HEK293T (cell line): ENCODE measurements around the gene DENND11.
A peak's percentile ranks its signal among the peaks of the same experiment; 100 is the strongest.

Experiments
- CTCF ChIA-PET: fragments of 350-600 bp; formaldehyde crosslinking; extraction: SDS; loops from one replicate; lab custom pipeline; 2021; ENCODE audit warnings: antibody characterized with exemption, inconsistent platforms; lab: Yijun Ruan, JAX
- POLR2A ChIA-PET: fragments of 350-600 bp; formaldehyde crosslinking; extraction: SDS; loops from one replicate; lab custom pipeline; 2020; ENCODE audit warnings: antibody characterized with exemption, inconsistent platforms; lab: Yijun Ruan, JAX
- DNase-seq: peaks from one replicate; pipeline ENCODE4 v3.0.0; 2012; ENCODE audit warnings: mixed read lengths; ENCODE audit errors: extremely low spot score
- ARNT ChIP-seq: fragments of 450-650 bp; IDR thresholded peaks from 2 replicates; pipeline ENCODE4 v1.6.1; 2017; ENCODE audit warnings: mild to moderate bottlenecking
- BHLHE40 ChIP-seq: fragments of 450-650 bp; IDR thresholded peaks from 2 replicates; pipeline ENCODE4 v1.6.1; 2016; ENCODE audit warnings: mild to moderate bottlenecking, moderate library complexity, borderline replicate concordance
- CTBP1 ChIP-seq: fragments of 450-650 bp; IDR thresholded peaks from 2 replicates; pipeline ENCODE4 v1.6.1; 2016; ENCODE audit warnings: borderline replicate concordance
- ELF4 ChIP-seq: fragments of 450-650 bp; IDR thresholded peaks from 2 replicates; pipeline ENCODE4 v1.6.1; 2017; ENCODE audit warnings: antibody characterized with exemption
- FOXA1 ChIP-seq: fragments of 450-650 bp; IDR thresholded peaks from 2 replicates; pipeline ENCODE4 v1.6.1; 2016; ENCODE audit warnings: mild to moderate bottlenecking
- FOXK2 ChIP-seq: fragments of 450-650 bp; IDR thresholded peaks from 2 replicates; pipeline ENCODE4 v1.6.1; 2016; ENCODE audit warnings: mild to moderate bottlenecking
- FOXM1 ChIP-seq: fragments of 450-650 bp; IDR thresholded peaks from 2 replicates; pipeline ENCODE4 v1.6.1; 2017; ENCODE audit warnings: mild to moderate bottlenecking, borderline replicate concordance
- HDGF ChIP-seq: fragments of 450-650 bp; IDR thresholded peaks from 2 replicates; pipeline ENCODE4 v1.6.1; 2017; ENCODE audit warnings: antibody characterized with exemption, borderline replicate concordance
- L3MBTL2 ChIP-seq: fragments of 450-650 bp; conservative IDR thresholded peaks from 2 replicates; pipeline ENCODE4 v1.6.1; 2016; ENCODE audit warnings: mild to moderate bottlenecking
- LEF1 ChIP-seq: fragments of 450-650 bp; IDR thresholded peaks from 2 replicates; pipeline ENCODE4 v1.6.1; 2017; ENCODE audit warnings: mild to moderate bottlenecking, borderline replicate concordance
- NFRKB ChIP-seq: fragments of 450-650 bp; IDR thresholded peaks from 2 replicates; pipeline ENCODE4 v1.6.1; 2016; ENCODE audit warnings: mild to moderate bottlenecking, moderate library complexity
- SP1 ChIP-seq: fragments of 450-650 bp; IDR thresholded peaks from 2 replicates; pipeline ENCODE4 v1.6.1; 2017
- SUZ12 ChIP-seq: fragments of 450-650 bp; IDR thresholded peaks from 2 replicates; pipeline ENCODE4 v1.6.1; 2016; ENCODE audit warnings: mild to moderate bottlenecking
- TARDBP ChIP-seq: fragments of 450-650 bp; IDR thresholded peaks from 2 replicates; pipeline ENCODE4 v1.6.1; 2016
- ZNF384 ChIP-seq: fragments of 450-650 bp; IDR thresholded peaks from 2 replicates; pipeline ENCODE4 v1.6.1; 2016
- TF ChIP-seq, protein P1 (sequence below): fragments of 450-650 bp; IDR thresholded peaks from 2 replicates; pipeline ENCODE4 v1.6.1; 2016

Gene DENND11, protein sequence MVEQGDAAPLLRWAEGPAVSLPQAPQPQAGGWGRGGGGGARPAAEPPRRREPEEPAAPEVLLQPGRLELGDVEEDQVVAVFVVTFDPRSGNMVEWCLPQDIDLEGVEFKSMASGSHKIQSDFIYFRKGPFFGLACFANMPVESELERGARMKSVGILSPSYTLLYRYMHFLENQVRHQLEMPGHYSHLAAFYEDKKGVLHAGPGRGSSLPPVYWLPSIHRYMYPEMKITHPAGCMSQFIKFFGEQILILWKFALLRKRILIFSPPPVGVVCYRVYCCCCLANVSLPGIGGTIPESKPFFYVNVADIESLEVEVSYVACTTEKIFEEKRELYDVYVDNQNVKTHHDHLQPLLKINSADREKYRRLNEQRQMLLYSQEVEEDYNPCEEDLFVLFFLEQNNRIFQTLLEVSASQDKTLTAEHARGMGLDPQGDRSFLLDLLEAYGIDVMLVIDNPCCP

GRCh38 chr7:141702047-141702567 is at the start of gene DENND11:
TSS of gene DENND11 (minus strand) at chr7:141702166. CDS start at chr7:141702153, 13 bp downstream.
- POLR2A ChIA-PET = interaction anchor here (1.0 to 3.0 kb wide), 7 partner anchors 8 to 36 kb away, joined by 3 to 26 read pairs (median 5); partner anchors contain the start of gene SSBP1
- TF ChIP-seq BHLHE40 (no peak), L3MBTL2 (no peak), SP1 (no peak), HDGF (no peak), CTBP1 (no peak), FOXK2 (no peak), TARDBP (no peak), LEF1 (no peak), SUZ12 (no peak), FOXM1 (no peak), ARNT (no peak), NFRKB (no peak), ELF4 (no peak), FOXA1 (no peak), ZNF384 (no peak)
- TF ChIP-seq, protein P1, sequence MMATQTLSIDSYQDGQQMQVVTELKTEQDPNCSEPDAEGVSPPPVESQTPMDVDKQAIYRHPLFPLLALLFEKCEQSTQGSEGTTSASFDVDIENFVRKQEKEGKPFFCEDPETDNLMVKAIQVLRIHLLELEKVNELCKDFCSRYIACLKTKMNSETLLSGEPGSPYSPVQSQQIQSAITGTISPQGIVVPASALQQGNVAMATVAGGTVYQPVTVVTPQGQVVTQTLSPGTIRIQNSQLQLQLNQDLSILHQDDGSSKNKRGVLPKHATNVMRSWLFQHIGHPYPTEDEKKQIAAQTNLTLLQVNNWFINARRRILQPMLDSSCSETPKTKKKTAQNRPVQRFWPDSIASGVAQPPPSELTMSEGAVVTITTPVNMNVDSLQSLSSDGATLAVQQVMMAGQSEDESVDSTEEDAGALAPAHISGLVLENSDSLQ = no peak
- CTCF ChIA-PET = interaction anchor here (0.9 to 1.2 kb wide), 2 partner anchors 36 to 47 kb away, joined by 4 to 5 read pairs; partner anchors contain the start of gene SSBP1
- DNase-seq = peak; percentile 86

DNA sequence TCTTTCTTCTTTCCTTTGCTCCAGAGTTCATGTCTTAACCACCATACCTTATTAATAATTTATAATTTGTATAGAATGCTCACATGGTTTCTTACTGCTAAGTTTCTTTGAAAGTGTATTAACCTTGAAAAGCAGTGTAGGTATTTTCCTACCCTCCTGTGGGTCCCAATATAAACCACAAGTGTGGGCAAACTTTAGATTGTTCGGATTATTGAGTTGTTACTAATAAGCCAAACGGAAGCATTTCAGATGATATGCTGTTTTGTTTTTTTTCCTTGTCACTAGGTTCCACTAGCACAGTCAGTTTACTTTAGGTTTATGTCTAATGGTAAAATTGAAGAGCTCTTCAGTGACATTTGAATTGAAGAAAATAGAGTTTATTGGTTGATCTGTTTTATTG is 46.4 kb upstream of the DENND11 start:
- ChIA-PET CTCF (no interaction called here), POLR2A (no interaction called here)
- no peak for DNase-seq
- no peak for TF ChIP-seq FOXK2
- no peak for TF ChIP-seq CTBP1
- TF ChIP-seq, protein P1 = no peak
- no peak for TF ChIP-seq NFRKB
- no peak for TF ChIP-seq BHLHE40

DNA sequence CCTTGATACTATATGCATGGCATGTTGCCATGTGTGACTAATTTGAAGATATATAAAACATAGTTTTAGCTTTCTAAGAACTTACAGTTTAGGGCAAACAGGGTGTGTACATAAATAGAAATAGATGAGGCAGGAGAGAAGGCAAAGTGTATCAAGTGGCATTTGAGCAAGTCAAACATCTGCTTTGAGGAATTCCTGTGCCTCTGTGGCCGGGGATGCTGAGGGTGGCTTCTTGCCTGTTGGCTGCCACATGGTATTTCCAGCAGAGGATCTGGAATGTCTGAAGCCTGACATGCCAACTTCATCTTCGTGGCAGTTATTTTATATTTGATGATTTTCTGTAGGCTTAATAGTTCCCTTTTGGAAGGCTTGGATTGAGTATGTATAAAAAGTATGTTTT is 42.2 kb upstream of the DENND11 start:
- ChIA-PET CTCF (no interaction called here), POLR2A (no interaction called here)
- no peak for DNase-seq
- TF ChIP-seq NFRKB (no peak), SUZ12 (no peak), HDGF (no peak)

- DNase-seq = no peak
- no peak for TF ChIP-seq ARNT
- no peak for TF ChIP-seq TARDBP
- no peak for TF ChIP-seq BHLHE40
- POLR2A ChIA-PET = no interaction called here
- CTCF ChIA-PET = interaction anchor here (0.6 kb wide), 1 partner anchor 685 kb away, joined by 4 read pairs; no protein-coding TSS in a partner anchor
Observed at GRCh38 chr7:141742229-141742628, 40.3 kb upstream of the DENND11 start.

- ChIA-PET CTCF (interaction anchor here (1.2 to 2.9 kb wide), 5 partner anchors 13 to 85 kb away, joined by 4 to 18 read pairs (median 5); partner anchors contain the start of gene DENND11), POLR2A (interaction anchor here (1.5 to 2.2 kb wide), 6 partner anchors 13 to 42 kb away, joined by 10 to 26 read pairs (median 12); partner anchors contain the start of genes DENND11 and WEE2)
- TF ChIP-seq, protein P1 = no peak
- TF ChIP-seq TARDBP (no peak), BHLHE40 (no peak), LEF1 (no peak), FOXA1 (no peak), L3MBTL2 (no peak)
- DNase-seq = no peak
Observed at GRCh38 chr7:141739250-141739649, 37.3 kb upstream of the DENND11 start.

DNA sequence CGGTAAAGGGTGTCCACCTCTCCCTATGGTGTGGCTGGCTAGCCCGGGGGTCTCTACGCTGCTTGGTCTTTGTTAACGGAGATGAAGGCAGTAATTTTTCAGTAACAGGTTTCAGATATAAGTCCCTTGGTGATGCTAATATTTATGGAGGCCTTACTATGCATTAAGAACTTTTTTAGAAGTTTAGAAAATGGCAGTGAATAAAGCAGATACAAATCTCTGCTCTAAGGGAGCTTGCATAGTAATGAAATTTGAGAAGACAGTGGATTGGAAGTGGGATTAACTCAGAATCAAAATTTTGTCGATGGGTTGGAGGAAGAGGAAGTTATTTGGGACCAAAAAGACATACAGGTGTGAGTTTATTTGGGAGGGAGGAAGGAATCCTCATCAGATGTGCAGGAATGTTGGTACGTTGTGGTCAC is 36.6 kb upstream of the DENND11 start:
- TF ChIP-seq FOXK2 = no peak
- TF ChIP-seq L3MBTL2 = peak; percentile 3; the same call in 1 of the 2 replicates
- TF ChIP-seq ZNF384 = no peak
- ChIA-PET POLR2A (interaction anchor here (1.0 to 2.2 kb wide), 11 partner anchors 10 to 70 kb away, joined by 3 to 26 read pairs (median 11); partner anchors contain the start of genes DENND11 and WEE2), CTCF (interaction anchor here (0.8 to 2.9 kb wide), 11 partner anchors 9 to 667 kb away, joined by 3 to 18 read pairs (median 5); partner anchors contain the start of gene DENND11)
- no peak for DNase-seq
